GM12891 (cell line): ENCODE measurements around the gene HEMGN.

Source experiments
- DNase-seq: peaks from one replicate; pipeline ENCODE4 v3.0.0; 2011; ENCODE audit warnings: low spot score; ENCODE audit not compliant: insufficient read length
- FAIRE-seq: peaks from 2 replicates; lab custom pipeline; 2011; peaks lifted over from hg19 to GRCh38; lab: Jason Lieb, UNC
- PAX5 ChIP-seq: IDR thresholded peaks from 2 replicates; pipeline ENCODE4 v1.6.1; 2011; ENCODE audit warnings: low read length, moderate library complexity, mild to moderate bottlenecking; ENCODE audit not compliant: insufficient read depth, severe bottlenecking
- POLR2A ChIP-seq: IDR thresholded peaks from 2 replicates; pipeline ENCODE4 v1.6.1; 2011; ENCODE audit warnings: low read depth, low read length, control low read depth
- POLR2AphosphoS5 ChIP-seq: IDR thresholded peaks from 2 replicates; pipeline ENCODE4 v1.6.1; 2011; ENCODE audit warnings: low read depth, low read length, control low read depth
- POU2F2 ChIP-seq: IDR thresholded peaks from 2 replicates; pipeline ENCODE4 v1.6.1; 2011; ENCODE audit warnings: low read depth, mild to moderate bottlenecking, control low read depth, low read length, moderate library complexity
- SPI1 ChIP-seq: IDR thresholded peaks from 2 replicates; pipeline ENCODE4 v1.6.1; 2011; ENCODE audit warnings: low read depth, low read length, control low read depth
- TAF1 ChIP-seq: IDR thresholded peaks from 2 replicates; pipeline ENCODE4 v1.6.1; 2011; ENCODE audit warnings: low read depth, low read length, control low read depth

HEMGN gene

GRCh38 chr9:97892421-97892820 lies 45.6 kb downstream of the HEMGN start:
- no peak for TF ChIP-seq PAX5
- TF ChIP-seq POLR2A, result no peak
- TF ChIP-seq TAF1, result no peak
- no peak for TF ChIP-seq POLR2AphosphoS5
- no peak for TF ChIP-seq POU2F2
- TF ChIP-seq SPI1, result no peak
- no peak for DNase-seq
- no peak for FAIRE-seq

GRCh38 chr9:97891736-97892135 lies 46.2 kb downstream of the HEMGN start:
- no peak for TF ChIP-seq POLR2AphosphoS5
- TF ChIP-seq POU2F2, result no peak
- TF ChIP-seq TAF1, result no peak
- TF ChIP-seq POLR2A, result no peak
- TF ChIP-seq PAX5, result no peak
- no peak for TF ChIP-seq SPI1
- no peak for DNase-seq
- no peak for FAIRE-seq

- FAIRE-seq (peak; percentile 58), DNase-seq (peak; percentile 37)
- no peak for TF ChIP-seq SPI1
- no peak for TF ChIP-seq PAX5
- TF ChIP-seq POLR2A, result no peak
- TF ChIP-seq POLR2AphosphoS5, result no peak
- no peak for TF ChIP-seq POU2F2
- TF ChIP-seq TAF1, result no peak
Observed at GRCh38 chr9:97889941-97890887, 47.8 kb downstream of the HEMGN start.

GRCh38 chr9:97880336-97880735 lies 57.6 kb downstream of the HEMGN start:
- DNase-seq (no peak), FAIRE-seq (no peak)
- no peak for TF ChIP-seq PAX5
- no peak for TF ChIP-seq POLR2A
- no peak for TF ChIP-seq POLR2AphosphoS5
- no peak for TF ChIP-seq POU2F2
- TF ChIP-seq TAF1, result no peak
- TF ChIP-seq SPI1, result no peak
